A204.1 (cell line): ENCODE data around the gene ADIPOQ.
"Not testable (repeated sequence)": the region's sequence is repeated elsewhere in the genome, so short reads cannot be mapped to it uniquely, and the experiment has no call there.

ENCODE experiments used
- FAIRE-seq: peaks from 2 replicates; lab custom pipeline; 2012; peaks lifted over from hg19 to GRCh38; lab: Jason Lieb, UNC

The ADIPOQ gene

DNA sequence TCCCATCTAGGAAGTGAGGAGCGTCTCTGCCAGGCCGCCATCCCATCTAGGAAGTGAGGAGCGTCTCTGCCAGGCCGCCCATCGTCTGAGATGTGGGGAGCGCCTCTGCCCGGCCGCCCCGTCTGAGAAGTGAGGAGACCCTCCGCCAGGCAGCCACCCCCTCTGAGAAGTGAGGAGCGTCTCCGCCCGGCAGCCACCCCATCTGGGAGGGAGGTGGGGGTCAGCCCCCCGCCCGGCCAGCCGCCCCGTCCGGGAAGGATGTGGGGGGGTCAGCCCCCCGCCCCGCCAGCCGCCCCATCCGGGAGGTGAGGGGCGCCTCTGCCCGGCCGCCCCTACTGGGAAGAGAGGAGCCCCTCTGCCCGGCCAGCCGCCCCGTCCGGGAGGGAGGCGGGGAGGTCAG, 31.3 kb downstream of the ADIPOQ start:
- not testable (repeated sequence) for FAIRE-seq

DNA sequence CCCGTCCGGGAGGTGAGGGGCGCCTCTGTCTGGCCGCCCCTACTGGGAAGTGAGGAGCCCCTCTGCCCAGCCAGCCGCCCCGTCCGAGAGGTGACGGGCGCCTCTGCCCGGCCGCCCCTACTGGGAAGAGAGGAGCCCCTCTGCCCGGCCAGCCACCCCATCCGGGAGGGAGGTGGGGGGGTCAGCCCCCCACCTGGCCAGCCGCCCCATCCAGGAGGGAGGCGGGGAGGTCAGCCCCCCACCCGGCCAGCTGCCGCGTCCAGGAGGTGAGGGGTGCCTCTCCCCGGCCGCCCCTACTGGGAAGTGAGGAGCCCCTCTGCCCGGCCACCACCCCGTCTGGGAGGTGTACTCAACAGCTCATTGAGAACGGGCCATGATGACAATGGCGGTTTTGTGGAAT, 31.7 kb downstream of the ADIPOQ start:
- FAIRE-seq = not testable (repeated sequence)

DNA sequence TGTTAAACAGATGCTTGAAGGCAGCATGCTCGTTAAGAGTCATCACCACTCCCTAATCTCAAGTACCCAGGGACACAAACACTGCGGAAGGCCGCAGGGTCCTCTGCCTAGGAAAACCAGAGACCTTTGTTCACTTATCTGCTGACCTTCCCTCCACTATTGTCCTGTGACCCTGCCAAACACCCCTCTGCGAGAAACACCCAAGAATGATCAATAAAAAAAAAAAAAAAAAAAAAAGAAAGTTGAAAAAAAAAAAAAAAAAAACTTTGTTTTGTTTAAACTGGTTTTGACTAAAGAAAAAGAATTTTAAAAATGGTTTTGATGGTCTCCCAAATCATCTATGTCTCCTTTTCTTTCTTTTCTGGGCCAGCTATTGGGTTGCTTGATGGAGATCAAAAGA, 32.3 kb downstream of the ADIPOQ start:
- FAIRE-seq = not testable (repeated sequence)

DNA sequence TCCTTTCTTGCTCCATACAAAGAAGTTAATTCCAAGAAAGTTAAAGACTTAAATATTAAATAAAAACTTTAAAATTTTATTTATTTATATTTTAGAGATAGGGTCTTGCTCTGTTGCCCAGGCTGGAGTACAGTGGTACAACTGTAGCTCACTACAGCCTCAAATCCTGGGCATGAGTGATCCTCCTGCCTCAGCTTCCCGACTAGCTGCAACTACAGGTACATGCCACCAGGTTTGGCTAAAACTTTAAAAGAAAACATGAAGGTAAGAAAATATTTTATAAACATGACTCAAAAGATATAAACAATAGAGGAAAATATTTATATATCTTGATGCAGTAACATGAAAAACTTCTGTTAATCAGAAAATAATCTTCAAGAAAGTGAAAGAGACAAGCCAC, 33.2 kb downstream of the ADIPOQ start:
- FAIRE-seq = no peak

DNA sequence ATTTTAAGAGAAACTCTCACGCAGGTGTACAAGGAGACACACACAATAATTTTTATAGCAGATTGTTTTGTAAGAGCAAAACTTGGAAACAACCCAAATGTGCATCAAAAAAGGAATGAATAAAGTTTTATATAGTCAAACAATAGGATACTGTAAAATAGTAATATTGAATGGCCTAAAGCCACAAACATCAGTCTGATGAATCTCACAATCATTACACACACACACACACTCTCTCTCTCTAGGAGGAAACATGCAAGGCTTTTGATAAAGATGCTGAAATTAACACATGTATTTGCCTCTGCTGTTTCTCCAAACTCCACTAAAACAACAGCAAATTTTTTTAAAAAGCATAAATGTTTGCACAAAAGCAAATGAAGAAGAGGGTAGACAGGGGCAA, 37.3 kb downstream of the ADIPOQ start:
- FAIRE-seq = no peak

DNA sequence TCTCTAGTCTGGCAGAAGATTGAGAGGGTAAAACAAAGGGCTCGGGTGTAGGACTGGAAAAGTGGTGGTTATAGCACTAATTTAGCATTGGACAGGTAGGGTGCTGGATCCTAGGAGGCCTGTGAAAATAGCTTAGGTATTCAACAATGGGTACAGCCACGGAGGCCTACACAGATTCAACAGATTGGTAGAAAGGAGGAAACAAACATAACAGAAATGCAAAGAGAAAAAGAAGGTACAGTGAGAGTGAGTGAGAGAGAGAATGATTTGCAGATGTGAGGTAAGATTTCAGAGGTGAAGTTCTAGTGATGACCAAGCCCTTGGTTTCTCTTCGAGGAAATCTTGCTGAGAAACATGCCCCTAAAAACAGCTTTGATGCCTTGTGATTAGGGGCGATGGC, 37.9 kb downstream of the ADIPOQ start:
- no peak for FAIRE-seq

DNA sequence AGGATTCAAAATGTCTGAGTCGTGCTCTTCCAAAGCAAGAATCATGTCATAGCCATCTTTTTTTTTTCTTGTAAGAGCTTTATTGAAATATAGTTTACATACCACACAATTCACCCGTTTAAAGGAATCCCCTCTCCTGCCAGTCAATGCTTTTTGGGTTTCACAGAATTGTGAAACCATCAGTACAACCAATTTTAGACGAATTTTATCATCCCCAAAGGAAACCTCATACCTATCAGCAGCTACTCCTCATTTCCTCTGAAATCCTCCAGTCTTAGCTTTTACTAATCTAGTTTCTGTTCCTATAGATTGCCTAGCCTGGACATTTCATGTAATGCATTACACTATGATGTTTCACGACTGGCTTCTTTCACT, 39.6 kb downstream of the ADIPOQ start:
- no peak for FAIRE-seq

DNA sequence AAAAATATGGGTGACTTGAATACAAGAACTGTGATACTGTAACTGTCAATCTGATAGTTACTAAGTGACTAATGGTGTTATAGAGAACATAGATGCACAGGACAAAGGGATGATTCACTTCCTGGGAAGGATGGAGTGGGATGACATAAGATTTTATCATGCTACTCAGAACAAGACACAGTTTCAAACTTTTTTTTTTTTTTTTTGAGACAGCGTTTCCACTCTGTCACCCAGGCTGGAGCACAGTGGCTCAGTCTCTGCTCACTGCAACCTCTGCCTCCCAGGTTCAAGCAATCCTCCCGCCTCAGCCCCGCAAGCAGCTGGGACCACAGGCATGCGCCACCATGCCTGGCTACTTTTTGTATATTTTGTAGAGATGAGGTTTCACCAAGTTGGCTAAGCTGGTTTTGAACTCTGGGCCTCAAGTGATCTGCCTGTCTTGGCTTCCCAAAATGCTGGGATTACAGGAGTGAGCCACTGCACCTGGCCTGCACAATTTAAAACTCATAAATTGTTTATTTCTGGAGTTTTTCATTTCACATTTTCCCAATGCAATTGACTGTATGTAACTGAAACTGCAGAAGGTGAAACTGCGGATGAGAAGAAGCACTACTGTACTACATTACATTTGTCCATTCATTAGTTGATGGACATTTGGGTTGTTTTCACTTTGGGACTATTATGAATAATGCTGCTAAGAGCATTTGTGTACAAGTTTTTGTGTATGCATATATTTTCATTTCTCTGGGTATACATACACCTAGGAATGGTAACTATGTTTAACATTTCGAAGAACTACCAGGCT, 40.6 kb downstream of the ADIPOQ start:
- no peak for FAIRE-seq

DNA sequence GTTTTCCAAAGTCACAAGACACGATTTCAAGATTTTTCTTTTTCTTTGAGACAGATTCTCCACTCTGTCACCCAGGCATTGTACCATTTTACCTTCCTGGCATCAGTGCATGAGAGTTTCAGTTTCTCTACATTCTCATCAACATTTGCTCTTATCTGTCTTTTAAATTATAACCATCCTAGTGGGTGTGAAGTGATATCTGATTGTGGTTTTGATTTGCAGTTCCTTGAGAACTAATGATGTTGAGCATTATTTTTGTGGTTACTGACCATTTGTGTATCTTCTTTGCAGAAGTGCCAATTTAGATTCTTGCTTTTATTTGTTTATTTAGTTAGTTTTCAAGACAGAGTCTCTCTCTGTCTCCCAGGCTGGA, 41.2 kb downstream of the ADIPOQ start:
- no peak for FAIRE-seq

DNA sequence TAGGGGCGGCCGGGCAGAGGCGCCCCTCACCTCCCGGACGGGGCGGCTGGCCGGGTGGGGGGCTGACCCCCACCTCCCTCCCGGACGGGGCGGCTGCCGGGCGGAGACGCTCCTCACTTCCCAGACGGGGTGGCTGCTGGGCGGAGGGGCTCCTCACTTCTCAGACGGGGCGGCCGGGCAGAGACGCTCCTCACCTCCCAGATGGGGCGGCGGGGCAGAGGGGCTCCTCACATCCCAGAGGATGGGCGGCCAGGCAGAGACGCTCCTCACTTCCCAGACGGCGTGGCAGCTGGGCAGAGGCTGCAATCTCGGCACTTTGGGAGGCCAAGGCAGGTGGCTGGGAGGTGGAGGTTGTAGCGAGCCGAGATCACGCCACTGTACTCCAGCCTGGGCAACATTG, 42.4 kb downstream of the ADIPOQ start:
- FAIRE-seq = not testable (repeated sequence)

DNA sequence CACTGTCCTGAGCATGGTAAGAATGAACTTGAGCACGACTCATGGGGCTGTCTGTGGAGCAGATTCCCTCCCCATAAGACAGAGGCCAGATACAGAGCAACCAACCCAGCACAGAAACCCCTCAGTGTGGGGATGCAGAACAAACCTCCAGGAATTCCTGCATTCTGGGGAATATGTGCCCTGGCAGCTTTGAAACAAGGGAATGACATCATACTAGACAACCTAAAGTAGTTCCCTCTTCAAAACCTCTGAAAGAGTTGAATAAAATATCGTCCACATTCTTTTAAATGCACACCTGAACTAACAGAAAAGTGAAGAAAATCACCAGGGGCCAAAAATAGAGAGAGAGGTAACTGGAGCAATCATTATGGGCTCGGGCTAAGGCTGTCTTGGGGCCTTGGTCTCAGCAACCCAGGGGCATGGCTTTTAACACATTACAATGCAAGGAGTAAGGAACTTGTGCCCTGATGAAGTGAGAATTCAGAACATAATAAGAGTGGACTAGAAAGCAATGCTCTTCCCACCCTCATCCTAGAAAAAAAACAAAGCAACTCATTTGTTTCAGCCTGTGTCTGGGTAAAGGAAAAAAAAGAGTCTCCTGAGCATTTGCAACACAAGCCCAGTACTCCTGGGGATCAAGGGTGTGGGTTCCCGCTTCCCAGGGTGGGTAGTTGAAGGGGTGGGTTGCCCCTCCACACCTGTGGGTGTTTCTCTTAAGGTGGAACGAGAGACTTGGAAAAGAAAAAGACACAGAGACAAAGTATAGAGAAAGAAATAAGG, 43.9 kb downstream of the ADIPOQ start:
- FAIRE-seq = no peak

DNA sequence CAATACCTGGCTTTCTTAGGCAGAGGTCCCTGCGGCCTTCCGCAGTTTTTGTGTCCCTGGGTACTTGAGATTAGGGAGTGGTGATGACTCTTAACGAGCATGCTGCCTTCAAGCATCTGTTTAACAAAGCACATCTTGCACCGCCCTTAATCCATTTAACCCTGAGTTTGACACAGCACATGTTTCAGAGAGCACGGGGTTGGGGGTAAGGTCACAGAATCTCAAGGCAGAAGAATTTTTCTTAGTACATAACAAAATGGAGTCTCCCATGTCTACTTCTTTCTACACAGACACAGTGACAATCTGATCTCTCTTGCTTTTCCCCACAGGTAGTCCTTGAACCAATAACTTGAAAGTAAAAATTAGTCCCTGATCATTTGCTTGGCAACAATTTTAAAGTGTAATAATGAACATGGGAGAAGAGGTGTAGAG, 45.0 kb downstream of the ADIPOQ start:
- not testable (repeated sequence) for FAIRE-seq

DNA sequence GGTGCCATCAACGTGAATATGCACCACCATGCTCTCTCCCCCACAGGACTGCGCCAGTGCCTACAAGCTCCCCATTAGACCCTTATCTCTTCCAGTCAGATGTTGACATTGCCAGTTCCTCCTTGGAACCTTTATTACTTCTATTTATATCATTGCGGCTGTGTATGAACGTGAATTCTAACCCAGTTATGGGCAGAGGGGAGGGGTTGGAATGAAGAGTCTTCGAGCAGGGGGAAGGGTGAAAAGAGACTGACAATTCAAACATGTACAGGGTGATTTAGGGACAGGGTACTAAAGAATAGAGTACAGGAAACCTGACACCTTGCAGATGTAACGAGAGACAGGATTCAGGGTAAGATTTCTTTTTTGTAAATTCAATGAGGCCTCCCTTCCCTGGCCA, 46.1 kb downstream of the ADIPOQ start:
- no peak for FAIRE-seq

DNA sequence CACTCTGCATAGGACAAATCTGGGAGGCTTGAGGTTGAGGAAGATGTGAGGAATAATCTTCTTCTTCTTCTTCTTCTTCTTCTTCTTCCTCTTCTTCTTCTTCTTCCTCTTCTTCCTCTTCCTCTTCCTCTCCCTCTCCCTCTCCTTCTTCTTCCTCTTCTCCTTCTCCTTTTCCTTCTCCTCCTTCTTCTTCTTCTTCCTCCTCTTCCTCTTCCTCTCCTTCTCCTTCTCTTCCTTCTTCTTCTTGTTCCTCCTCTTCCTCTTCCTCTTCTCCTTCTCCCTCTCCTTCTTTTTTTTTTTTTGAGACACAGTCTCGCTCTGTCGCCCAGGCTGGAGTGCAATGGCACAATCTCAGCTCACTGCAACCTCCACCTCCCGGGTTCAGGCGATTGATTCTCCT, 47.2 kb downstream of the ADIPOQ start:
- not testable (repeated sequence) for FAIRE-seq

DNA sequence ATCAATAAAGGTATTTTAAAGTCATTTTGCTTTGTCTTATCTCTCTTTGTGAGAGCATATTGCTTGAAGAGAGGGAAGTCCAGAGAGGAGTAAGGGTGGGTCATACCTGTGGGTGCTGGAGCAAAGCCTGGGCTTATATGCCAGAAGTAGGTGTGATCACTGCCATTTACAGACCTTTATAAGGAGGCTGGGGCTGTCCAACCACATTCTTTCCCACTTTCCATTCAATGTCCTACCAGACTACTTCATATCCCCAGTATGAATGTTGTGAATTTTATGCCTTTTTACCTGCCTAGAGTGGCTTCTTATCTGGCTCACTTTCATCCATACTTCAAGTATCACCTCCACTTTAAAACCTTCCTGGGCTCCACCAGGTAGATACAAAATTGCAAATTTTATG, 48.4 kb downstream of the ADIPOQ start:
- no peak for FAIRE-seq

DNA sequence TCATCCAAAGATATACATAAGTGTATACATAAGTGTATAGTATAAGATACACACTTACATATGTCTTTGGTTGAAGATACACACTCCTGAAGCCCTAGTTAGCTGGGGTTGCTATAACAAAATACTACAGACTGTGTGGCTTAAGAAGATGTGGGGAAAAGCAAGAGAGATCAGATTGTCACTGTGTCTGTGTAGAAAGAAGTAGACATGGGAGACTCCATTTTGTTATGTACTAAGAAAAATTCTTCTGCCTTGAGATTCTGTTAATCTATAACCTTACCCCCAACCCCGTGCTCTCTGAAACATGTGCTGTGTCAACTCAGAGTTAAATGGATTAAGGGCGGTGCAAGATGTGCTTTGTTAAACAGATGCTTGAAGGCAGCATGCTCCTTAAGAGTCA, 50.6 kb downstream of the ADIPOQ start:
- FAIRE-seq = not testable (repeated sequence)

DNA sequence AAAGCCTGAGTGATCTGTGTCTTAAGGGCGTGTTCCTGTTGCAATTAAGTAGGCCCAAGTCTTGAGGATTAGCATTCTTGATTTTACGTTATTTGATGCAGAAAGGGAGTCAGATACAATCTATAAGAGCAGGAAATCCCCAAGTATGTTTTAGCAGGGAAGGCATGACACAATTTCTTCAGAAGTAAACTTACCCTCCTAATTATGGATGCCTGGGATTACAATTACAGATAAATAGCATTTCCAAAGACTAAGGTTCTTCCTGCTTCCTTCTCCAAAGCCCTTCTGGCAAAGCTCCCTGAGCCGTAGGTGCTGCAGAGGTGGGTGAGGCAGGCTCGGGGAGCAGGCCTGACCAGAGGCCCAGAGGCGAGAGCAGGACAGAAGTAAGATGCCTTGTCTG, 52.9 kb downstream of the ADIPOQ start:
- FAIRE-seq = no peak

DNA sequence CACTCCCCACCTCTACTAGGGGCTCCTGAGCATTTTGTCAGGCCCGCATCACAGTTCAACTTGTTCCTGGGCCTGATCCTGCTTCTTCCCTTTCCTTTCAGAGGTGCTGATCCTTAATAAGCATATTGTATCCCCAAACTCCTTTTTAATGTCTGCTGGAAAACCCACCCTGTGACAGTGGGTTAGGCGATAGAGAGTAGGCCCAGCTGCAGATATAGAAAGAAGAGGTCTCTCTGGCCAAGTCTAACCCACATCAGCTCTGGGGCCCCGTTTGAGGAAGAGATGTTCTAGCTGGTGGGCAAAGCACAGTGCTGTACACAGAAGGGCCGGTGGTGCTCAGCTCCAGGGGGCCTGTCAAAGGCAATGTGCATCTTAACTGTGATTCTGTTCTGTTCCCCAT, 53.5 kb downstream of the ADIPOQ start:
- FAIRE-seq = no peak

DNA sequence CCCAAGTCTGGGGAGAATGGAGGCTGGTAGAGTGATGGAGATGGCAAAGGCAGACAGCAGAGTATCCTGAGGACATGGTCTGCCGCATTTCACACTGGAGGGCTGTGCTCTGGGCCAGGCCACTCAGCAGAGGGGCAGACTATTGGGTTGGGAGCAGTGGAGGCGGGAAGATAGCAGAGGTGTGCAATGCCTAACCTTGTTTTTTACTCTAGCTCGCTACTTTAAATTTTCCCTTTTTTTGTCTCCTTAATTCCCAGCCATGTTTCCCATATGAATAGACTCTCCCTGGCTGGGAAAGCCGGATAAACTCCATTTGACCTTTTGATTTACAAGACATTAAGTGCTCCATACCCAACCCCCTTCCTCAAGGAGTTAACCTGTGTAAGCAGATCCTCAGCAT, 54.4 kb downstream of the ADIPOQ start:
- no peak for FAIRE-seq

DNA sequence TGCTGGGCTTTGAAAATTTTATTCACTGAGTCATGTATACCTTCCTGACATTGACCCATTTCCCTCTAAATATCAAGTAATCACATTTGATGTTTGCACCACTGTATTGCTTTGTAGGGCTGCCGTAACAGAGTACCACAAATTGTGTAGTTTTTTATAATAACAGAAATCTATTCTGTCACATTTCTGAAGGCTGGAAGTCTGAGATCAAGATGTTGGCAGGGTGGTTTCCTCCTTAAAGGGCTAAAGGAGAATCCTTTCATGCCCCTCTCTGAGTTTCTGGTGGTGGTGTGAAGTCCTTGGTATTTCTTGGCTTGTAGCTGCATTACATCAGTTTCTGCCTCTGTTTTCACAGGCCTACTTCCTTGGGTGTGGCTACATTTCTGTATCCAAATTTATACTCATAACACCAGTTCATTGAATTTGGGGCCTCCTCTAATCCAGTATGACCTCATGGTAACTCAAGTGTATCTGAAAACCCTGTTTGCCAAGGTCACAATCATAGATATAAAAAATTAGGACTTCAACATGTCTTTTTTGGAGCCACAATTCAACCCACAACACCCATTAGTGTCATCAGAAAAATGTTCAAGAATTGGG, 58.7 kb downstream of the ADIPOQ start:
- FAIRE-seq = no peak

DNA sequence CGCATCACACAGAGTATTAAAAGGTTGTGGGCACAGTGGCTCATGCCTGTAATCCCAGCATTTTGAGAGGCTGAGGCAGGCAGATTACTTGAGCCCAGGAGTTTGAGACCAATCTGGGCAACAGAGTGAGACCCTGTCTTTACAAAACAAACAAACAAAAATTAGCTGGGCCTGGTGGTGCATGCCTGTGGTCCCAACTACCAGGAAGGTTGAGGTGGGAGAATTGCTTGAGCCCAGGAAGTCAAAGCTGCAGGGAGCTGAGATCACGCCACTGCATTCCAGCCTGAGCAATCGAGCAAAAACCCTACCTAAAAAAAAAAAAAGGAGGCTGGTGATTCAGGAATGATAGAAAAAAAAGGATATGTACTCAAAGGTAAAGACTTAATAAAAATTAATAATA, 59.6 kb downstream of the ADIPOQ start:
- no peak for FAIRE-seq

DNA sequence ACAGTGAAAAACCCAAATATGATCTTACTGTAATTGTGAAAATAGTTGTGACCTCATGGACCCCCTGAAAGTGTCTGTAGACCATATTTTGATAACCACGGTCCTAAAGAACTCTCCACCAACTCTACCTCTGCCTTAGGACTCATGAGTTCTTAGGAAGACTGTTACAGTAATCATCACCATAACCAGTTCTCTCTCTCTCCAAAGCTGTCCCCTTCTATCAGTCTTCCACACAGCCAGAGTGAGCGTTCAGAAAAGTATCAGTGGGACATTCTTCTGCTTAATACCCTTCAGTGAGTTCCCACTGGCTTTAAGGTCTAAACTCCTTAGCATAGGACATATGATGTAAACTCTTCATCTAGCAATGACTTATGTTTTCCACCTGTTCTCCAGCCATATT, 60.2 kb downstream of the ADIPOQ start:
- FAIRE-seq = no peak

DNA sequence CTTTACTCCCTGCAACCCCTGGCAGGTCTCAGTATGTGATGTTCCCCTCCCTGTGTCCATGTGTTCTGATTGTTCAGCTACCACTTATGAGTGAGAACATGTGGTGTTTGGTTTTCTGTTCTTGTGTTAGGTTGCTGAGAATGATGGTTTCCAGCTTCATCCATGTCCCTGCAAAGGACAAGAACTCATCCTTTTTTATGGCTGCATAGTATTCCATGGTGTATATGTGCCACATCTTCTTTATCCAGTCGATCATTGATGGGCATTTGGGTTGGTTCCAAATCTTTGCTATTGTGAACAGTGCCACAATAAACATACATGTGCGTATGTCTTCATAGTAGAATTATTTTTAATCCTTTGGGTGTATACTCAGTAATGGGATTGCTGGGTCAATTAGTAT, 61.2 kb downstream of the ADIPOQ start:
- FAIRE-seq = not testable (repeated sequence)
